Activated T-cell treated with anti-CD3 and anti-CD28 coated beads for 48 hours (primary cell): Measurements from ENCODE around the gene SULT1A2.
"Not testable (repeated sequence)": the region's sequence is repeated elsewhere in the genome, so short reads cannot be mapped to it uniquely, and the experiment has no call there.

Experiments used
- DNase-seq: peaks from one replicate; pipeline ENCODE4 v3.0.0-alpha.2; 2020; ENCODE audit warnings: low read depth

SULT1A2 gene

DNA sequence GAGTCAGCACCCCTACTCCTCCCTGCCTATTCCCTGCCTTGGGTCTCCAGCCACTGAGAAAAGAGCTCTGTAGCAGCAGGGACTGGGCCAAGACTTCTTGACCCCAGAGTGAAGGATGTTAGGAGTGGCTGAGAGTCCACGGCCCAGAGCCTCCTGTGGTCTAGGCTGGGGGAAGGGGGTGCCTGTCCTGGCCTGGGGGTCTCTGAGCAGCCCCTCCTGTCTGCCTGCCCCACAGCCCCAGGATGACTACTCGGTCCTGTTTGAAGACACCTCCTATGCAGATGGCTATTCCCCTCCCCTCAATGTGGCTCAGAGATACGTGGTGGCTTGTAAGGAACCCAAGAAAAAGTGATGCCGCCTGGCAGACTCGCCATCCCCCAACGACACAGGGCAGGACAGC, 5.5 kb downstream of the SULT1A2 start:
- DNase-seq: no peak

DNA sequence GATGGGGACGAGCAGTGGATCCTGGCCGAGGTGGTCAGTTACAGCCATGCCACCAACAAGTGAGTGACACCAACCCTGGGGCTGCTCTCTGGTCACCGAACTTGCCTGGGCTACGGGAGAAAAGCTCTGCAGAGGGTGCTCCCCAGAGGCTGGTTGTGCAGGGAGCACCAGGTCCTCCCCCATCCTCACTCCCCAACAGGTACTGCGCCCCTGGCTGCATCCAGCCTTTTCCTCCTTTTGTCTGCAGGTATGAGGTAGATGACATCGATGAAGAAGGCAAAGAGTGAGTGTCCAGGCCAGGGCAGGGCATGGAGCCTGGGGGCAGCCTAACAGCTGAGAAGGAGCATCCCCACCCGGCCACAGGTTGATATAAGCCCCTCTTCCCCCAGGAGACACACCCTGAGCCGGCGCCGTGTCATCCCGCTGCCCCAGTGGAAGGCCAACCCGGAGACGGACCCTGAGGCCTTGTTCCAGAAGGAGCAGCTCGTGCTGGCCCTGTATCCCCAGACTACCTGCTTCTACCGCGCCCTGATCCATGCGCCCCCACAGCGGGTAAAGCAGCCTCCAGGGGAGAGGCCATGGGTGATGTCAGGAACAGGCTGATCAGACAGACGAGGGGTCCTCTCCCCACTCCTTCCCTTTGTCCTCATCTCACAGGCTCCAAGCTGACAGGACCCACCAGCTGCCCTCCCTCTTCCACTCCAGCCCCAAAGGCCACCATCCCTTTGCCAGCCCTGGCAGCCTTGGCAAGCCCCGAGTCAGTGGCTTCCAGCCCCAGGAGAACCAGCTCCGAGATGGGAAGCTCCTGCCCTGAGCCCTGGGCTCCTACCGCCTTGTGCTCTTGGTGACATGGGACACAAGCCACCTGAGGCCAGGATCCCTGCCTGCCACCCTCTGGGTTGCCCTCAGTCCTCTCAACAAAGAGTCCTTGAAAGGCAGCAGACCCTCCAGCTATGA, 6.2 kb downstream of the SULT1A2 start:
- no peak for DNase-seq

DNA sequence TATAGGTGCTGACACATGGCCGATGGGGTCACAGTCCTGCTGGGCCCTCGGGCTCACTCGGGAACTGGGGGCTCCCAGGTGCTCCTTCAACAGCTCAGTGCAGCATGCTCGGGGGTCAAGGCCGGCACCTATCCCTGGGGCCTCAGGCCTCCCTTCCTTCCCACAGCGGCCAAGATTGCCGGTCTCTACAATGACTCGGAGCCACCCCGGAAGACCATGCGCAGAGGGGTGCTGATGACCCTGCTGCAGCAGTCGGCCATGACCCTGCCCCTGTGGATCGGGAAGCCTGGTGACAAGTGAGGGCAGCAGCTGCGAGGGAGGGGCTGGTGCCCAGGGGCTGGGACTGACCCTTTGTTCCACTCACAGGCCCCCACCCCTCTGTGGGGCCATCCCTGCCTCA, 6.9 kb downstream of the SULT1A2 start:
- DNase-seq: no peak

DNA sequence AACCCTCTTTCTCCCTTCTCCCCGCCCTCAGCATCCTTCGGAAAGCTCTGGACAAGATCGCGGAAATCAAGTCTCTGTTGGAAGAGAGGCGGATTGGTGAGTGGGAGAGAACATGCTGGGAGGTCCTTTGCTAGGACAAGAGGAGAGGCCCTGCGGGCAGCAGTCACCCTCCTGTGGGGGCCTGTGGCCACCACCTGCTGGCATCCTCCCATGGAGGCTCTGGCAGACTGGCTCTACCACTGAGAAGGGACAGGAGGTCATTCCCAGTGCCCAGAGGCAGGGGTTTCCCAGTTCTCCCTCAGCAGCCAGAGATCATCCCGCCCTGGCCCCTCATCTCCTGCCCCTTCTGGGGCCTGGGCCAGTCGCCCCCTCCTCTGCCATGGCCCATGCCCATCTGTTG, 7.8 kb downstream of the SULT1A2 start:
- DNase-seq: no peak

DNA sequence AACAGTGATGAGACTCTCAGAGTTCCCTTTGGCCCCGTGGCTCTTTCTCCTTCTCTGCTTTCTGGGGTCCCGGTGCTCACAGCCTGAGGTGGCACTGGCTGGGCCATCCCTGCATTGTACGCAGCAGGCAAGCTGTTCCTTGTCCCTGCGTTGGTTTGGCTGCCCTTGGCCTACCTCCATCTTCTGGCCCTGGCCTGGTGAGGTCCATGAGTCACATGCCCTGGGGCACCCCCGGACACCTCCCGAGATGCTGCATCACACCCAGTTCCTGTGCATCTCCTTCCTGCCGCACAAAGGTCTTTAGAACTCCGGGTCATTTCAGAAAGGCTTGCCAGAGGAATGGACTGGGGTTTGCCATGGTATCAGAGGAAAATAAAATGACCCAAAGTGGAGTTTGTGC, 9.5 kb downstream of the SULT1A2 start:
- DNase-seq: no peak

DNA sequence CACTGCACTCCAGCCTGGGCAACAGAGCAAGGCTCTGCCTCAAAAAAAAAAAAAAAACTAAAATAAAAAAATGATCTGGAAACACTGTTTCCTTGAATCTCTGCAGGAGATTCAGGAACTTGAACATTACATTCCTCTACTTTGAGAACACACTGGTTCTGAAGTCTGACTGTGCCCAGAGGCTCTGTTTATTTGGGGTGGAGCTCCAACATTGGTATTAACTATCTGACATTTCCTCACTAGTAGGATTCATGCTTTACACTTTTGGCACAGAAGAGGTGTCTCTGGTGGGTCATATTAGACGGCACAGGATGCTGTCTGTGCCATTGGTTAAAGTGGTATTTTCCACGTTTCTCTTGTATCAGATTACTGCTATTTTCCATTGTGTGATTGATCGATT, 10.4 kb downstream of the SULT1A2 start:
- no peak for DNase-seq

DNA sequence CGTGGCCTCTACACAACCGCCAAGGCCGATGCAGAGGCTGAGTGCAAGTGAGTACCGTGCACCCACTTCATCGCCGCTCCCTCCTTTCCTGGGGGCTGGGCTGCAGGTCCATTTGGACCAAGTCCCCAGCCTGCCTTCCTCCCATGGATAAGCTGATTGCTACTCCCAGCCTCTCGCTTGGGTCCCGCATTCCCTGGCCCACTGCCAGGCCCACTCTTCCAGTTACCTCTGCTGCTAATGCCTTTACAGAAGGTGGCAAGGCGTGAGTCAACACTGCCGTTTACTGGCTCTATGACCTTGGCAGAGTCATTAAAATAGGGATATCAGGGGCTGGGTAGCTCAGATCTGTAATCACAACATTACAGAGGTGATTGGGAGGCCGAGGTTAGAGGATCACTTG, 11.2 kb downstream of the SULT1A2 start:
- DNase-seq: no peak

DNA sequence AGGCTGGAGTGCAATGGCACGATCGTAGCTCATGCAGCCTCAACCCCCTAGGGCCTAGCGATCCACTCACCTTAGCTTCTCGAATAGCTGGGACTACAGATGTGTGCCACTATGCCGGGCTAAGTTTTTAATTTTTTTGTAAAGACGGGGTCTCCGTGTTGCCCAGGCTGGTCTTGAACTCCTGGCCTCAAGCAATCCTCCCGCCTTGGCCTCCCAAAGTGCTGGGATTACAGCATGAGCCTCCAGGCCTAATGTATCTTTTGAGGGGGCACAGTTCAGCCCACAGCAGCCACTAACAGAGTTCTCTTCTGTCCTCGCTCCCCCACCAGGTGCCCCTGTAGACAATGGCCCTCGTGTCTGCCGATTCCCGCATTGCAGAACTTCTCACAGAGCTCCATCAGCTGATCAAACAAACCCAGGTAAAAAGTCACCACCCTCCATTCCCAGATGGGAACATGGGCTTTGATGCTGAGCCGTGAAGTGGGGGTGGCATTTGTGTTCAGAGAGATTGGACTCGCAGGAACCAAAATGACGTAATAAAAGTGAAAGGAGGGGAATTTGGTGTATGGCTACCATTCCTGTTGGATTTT, 16.0 kb downstream of the SULT1A2 start:
- DNase-seq: no peak

DNA sequence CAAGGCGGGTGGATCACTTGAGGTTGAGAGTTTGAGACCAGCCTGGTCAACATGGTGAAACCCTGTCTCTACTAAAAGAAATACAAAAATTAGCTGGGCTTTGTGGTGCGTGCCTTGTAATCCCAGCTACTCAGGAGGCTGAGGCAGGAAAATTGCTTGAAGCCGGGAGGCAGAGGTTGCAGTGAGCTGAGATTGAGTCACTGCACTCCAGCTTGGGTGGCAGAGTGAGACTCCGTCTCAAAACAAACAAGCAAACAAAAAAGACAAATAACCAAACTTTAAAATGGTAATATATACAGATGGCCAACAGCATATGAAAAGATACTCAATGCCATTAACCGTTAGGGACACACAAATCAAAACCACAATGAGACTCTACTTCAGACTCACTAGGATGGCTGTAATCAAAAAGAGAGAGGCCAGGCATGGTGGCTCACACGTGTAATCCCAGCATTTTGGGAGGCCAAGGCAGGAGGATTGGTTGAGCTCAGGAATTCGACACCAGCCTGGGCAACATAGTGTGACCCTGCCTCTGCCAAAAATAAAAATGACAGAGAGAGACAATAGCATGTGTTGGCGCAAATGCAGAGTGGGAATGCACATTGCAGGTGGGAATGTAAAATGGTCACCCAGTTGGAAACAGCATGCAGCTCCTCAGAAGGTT, 21.3 kb downstream of the SULT1A2 start:
- DNase-seq: no peak

DNA sequence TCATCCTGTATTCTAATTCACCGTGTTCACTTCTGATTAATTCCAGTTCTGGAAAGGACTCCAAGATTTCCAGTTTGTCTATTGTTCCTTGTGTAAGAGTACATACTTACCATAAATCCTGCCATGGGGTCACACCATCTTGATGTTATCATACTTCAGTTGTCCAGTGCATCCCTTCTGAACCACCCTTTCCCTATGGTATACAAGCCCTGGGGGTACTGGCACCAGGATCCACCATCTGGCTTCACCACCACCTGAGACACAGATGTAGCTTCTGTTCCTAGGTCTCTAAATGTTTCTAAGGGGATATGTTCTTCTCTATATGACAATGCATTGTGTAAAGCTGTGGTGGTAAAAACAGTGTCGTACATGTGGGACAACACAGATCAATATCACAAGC, 21.9 kb downstream of the SULT1A2 start:
- DNase-seq: no peak

DNA sequence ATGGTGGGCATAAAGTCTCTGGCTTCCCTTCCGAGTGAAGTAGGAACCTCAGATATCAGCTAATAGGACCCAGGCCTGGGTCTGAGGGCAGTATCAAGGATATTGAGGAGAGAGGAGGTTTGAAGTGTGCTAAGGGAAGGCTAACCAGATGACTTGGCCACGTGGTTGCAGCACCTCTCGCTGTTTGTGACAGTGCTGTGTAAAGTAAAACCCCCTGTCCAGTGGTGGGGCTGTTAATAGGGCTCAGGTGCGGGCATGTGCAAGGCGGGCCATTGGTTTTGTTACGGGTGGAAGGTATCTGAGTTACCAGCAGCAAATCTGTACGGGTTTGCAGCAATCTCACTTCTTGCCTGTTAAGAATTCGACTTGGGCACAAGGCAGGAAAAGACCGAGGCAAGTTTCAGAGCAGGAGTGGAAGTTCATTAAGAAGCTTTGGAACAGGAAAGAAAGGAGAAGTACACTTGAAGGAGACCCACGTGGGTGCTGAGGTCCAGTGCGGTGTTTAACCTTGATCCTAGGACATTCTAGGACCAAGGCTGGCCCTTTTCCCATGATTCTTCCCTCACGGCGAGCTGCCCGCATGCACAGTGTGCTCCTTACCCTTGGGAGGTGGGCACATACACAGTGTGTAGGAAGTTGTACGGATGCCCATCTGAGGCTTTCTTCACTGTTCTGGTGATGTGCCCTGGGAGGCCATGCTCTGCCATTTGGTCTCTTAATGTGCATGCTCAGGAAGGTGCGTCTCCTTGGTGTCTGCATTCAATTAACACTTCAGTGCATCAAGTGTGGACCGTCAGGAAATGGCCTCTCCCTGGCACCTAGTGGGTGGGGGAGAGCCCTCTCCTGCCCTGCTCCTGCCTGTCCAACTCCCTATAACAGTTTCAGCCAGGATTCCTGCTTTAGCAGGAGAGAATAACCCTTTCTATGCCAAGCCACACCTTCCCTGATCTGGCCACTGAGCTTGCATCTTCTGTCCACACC, 22.8 kb downstream of the SULT1A2 start:
- no peak for DNase-seq

DNA sequence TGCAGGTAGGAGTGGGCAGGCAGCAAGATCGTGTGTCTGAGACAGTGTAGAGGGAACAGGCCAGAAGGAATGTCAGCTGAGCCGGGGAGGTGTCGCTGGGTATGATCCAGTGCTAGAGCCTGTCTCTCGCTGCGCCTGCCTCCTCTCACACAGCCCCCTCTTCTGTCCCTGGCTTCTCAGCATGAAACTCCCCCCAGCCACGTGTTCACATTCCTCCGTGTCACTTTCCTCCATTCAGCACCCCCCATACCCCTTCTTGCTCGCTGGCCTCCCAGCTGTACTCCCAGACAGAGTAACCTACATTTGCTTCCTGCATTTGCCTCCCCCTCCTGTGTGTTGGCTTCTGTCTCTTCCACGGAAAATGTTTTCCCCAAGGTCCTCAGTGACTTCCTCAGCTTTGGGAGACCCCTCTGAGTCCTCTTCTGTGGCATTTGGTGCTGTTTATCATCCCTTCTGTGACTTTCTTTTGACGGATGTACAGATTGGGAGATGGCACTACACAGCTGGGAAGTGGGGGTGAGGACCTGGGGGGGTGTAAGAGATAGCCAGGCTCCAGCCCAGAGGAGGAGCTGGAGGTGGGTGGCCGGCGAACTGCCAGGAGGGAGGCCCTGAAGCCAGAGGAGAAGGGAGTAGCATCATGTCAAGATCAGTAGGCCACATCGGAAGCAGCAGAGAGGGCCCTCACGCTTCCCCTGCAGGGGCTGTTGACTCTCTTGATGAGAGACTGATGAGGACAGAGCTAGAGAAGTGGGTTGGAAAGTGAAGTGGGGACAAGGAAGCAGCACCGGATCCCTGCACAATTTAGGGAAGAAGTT, 23.9 kb downstream of the SULT1A2 start:
- no peak for DNase-seq

DNA sequence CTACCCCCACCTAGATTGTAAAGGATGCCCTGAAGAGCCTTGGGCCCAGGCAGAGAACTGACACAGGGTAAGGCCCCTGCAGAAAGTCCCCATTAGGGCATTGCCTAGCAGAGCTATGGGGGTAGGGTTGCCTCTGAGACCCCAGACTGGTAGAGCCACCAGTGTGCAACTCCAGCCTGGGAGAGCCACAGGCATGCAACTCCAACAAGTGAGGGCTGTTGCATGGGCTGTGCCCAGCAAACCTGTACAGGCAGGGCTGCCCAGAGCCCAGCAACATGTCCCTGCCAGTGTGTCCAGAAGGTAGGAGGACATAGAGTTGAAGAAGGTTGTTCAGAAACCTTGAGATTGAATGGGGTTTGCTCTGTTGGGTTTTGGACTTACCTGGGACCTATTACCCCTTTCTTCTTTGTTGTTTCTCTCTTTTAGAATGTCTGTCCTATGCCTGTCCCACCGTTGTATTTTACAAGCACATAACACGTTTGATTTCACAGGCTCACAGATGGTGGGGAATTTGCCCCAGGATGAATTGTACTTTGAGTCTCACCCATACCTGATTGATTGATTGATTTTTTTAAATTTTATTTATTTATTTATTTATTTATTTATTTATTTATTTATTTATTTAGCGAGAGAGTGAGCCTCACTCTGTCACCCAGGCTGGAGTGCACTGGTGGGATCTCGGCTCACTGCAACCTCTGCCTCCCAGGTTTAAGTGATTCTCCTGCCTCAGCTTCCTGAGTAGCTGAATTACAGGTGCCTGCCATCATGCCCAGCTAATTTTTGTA, 26.7 kb downstream of the SULT1A2 start:
- no peak for DNase-seq

DNA sequence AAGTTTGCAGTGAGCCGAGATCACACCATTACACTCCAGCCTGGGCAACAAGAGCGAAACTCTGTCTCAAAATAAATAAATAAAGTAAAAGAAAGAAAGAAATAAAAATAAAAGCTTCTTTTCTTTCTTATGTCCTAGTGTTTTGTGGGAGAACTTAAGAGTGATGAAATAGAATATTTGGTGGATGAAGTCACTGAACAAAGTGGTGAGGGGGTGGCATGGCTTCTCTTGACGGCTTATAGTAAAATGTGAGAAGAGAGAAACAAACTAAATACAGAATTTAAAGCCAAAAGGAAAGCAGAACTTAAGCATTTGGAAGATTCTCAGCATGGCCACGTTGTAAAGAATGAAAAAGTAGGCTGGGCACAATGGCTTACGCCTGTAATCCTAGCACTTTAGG, 27.8 kb downstream of the SULT1A2 start:
- no peak for DNase-seq

DNA sequence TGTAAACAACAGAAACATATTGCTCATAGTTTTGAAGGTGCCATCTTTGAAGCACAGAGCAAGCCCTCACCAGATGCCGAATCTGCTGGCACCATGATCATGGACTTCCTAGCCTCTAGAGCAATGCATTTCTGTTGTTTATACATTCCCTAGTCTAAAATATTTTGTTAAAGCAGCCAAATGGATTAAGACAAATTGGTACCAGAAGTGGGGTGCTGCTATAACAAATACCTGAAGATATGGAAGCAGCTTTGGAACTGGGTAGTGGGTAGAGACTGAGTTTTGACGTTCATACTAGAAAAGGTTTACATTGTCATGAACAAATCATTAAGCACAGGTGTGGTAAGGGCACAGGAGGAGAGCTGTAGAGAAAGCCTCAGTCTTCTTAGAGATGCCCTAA, 29.6 kb downstream of the SULT1A2 start:
- no peak for DNase-seq

DNA sequence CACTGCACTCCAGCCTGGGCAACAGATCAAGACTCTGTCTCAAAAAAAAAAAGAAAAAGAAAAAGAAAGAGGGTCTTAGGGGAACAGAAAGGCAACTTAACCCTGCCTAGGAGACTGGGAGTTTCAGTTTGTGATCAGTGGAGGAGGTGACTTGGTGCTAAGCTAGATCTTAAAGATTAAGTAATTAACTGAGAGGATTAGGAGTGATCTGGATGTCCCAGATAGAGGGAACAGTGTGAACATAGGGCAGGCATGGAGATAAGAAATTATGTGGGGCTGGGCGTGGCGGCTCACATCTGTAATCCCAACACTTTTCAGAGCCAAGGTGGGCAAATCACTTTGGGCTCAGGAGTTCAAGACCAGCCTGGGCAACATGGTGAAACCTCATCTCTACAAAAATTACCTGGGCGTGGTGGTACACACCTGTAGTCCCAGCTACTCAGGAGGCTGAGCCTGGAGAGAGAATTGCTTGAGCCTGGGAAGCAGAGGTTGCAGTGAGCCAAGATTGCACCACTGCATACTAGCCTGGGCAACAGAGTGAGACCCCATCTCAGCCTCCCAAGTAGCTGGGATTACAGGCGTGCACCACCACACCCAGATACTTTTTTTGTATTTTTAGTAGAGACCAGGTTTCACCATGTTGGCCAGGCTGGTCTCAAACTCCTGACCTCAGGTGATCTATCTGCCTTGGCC, 30.5 kb downstream of the SULT1A2 start:
- DNase-seq: not testable (repeated sequence)

DNA sequence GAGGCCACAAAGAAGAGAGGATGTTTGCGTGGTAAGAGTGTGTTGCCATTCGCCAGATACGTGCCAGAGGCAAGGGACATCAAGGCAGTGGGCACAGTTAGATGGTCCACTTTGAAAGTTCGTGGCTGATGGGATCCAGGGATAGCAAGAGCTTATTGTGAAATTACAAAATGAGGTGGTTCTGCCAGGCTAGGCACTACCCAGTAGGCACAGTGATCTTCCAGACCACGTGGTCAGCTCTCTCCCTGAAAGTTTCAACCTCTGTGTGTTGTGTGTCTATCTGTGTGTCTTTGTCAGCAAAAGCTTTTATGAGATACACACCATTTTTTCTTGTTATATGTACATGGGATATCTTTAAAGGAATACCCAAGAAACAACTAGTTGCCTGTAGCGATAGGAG, 33.6 kb downstream of the SULT1A2 start:
- DNase-seq: no peak

DNA sequence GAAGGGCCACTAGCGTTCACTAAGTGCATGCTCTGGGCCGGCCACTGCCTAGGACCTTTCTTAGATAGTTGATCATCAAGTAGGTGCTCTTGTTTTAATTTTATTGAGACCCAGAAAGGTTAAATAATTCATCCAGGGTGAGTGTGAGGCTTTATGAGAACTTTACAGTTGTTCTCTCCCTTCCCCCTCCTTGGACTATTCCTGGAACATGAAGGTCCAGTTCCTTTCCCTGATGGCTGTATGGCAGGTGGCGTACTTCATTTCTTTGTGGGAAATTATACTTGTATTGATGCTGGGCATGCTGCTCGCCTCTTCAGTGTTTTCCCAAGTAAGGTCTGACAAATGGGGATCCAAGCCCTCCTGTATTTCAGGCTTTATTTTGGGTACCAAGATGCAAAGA, 34.7 kb downstream of the SULT1A2 start:
- DNase-seq: no peak

DNA sequence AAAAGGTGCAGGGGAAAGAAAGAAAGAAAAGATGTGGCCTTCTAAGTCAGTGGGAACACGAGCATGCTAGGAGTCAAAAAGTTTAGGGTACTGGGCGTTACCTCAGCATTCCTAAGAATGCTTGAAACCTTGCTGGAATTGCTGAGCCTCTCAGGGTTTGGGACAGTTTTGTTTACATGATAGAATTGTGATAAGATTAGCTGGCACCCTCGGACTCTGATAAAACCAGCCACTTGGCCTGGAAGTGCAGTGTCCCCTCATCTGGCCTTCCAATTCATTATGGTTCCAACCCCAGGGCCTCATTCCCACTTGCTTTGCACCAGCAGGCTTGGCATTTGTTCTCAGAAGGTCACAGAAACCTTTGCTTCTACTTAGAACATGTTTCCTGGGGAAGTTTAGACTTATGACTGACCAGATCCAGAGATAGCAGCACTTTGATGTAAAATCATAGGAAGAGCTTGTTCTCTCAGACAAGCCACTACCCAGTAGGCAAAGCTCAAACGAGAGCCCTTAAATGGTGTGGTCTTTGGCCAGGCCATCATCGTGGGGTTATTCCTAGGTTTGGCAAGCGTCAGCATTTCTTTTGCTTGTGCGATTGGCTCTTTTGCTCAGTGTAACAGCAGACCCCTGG, 35.2 kb downstream of the SULT1A2 start:
- no peak for DNase-seq
